Measurements from ENCODE around the gene NOPCHAP1.

The NOPCHAP1 gene

DNA sequence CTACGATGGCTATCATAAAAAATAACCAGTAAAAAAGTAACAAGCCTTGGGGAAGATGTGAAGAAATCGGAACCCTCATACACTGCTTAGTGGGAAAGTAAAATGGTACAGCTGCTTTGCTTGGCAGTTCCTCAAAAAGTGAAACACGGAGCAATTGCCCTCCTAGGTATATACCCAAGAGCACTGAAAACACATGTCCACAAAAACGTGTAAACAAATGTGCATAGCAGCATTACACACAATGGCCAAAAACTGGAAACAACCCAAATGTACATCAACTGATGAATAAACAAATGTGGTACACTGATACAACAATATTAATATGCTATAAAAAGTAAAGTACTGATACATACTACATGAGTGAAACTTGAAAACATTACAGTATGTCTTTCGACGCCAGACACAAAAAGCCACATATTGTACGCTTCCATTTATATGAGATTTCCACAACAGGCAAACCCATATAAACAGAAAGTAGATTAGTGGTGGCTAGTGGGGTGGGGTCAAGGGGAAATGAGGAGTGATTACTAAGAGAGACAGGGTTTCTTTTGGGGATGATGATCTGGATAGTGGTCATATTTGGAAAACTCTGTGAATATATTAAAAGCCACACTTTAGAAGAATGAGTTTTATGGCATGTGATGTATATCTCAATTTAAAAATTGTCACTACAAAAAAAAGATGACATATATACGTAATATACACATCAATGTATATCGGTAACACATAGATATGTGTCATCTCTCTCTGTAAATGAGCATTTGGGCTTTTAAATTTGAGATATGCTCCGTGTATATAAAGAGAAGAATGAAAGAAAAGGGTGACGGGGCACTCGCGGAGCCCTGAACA is 29.0 kb upstream of the NOPCHAP1 start:
- Histone ChIP-seq H4K8ac (ENCODE audit: low read depth, low read length) (no peak overlapping the region), H3K9ac (ENCODE audit: low read depth, low read length, poor library complexity) (peak overlapping the region; percentile 81), H3K23ac (ENCODE audit: low read depth, low read length, poor library complexity) (no peak overlapping the region), H2BK5ac (ENCODE audit: low read length) (no peak overlapping the region), H3K27me3 (ENCODE audit: control insufficient read depth in 3 of 3, insufficient read depth in 3 of 3, low read depth in 1 of 3, low read length in 3 of 3) (peaks cover 0 to 73% (median 23%) of the 10 kb centered on the region in 3 experiments), H3K27ac (replicated peaks; ENCODE audit: low read length) (no peak overlapping the region), H2BK12ac (ENCODE audit: low read length) (no peak overlapping the region), H3K18ac (ENCODE audit: low read length) (no peak overlapping the region), H3K14ac (ENCODE audit: low read length) (no peak overlapping the region), H2BK120ac (ENCODE audit: low read depth, low read length) (no peak overlapping the region), H2AFZ (ENCODE audit: low read length) (peak overlapping the region; percentile 100), H3K79me1 (ENCODE audit: low read depth, low read length) (no peaks in the 10 kb centered on the region), H2BK15ac (ENCODE audit: low read length) (no peak overlapping the region), H3K4me3 (ENCODE audit: low read length in 2 of 2) (peak overlapping the region; percentile 60 to 91), H2AK5ac (ENCODE audit: low read depth, low read length) (no peak overlapping the region), H3K9me3 (replicated peaks in 1 of 2; ENCODE audit: control insufficient read depth in 2 of 2, insufficient read depth in 1 of 2, low read depth in 1 of 2, low read length in 2 of 2) (no peaks in the 10 kb centered on the region), H3K4me2 (ENCODE audit: insufficient read depth, low read length, poor library complexity, severe bottlenecking) (peak overlapping the region; percentile 87), H3K4ac (ENCODE audit: low read length) (no peak overlapping the region), H3K36me3 (replicated peaks in 1 of 2; ENCODE audit: control insufficient read depth in 2 of 2, insufficient read depth in 2 of 2, low read length in 2 of 2) (no peaks in the 10 kb centered on the region), H3K4me1 (ENCODE audit: control insufficient read depth in 2 of 2, insufficient read depth in 1 of 2, low read depth in 1 of 2, low read length in 2 of 2) (peaks cover 0 to 2% of the 10 kb centered on the region in 2 donors), H4K91ac (ENCODE audit: low read depth, low read length, poor library complexity) (no peak overlapping the region)
- no peak for DNase-seq (ENCODE audit: low spot score)
- WGBS, 2 donors (ENCODE audit: extremely low coverage in 2 of 2, insufficient read length in 2 of 2, insufficient replicate concordance in 1 of 2), result no CpG with 5 or more reads among the region's 13 CpGs

DNA sequence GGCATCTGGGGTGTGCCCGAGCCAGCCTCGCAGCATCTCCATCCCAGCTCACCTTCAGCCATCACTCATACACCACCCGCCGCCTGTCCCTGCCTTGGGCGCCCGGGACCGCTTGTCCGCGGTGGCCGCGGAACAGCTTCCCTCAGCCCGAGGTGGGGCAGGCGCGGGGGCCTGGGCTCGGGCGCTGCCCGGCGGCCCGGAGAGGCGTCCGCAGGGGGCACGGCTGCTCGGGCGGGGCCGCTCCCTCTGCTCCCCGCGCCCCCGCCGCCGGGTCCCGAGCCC is 28.5 kb upstream of the NOPCHAP1 start:
- H3K27me3 ChIP-seq (ENCODE audit: control insufficient read depth in 3 of 3, insufficient read depth in 3 of 3, low read depth in 1 of 3, low read length in 3 of 3), result peaks cover 0 to 68% (median 23%) of the 10 kb centered on the region in 3 experiments
- no peak for DNase-seq (ENCODE audit: low spot score)
- no peaks in the 10 kb centered on the region for H3K79me1 ChIP-seq (ENCODE audit: low read depth, low read length)
- no peak overlapping the region for H3K23ac ChIP-seq (ENCODE audit: low read depth, low read length, poor library complexity)
- no peak overlapping the region for H3K4ac ChIP-seq (ENCODE audit: low read length)
- H2BK15ac ChIP-seq (ENCODE audit: low read length), result peak overlapping the region; percentile 58
- WGBS, 2 donors (ENCODE audit: extremely low coverage in 2 of 2, insufficient read length in 2 of 2, insufficient replicate concordance in 1 of 2), result no CpG with 5 or more reads among the region's 31 CpGs
- no peak overlapping the region for H3K27ac ChIP-seq (replicated peaks; ENCODE audit: low read length)
- no peak overlapping the region for H3K14ac ChIP-seq (ENCODE audit: low read length)
- H2BK12ac ChIP-seq (ENCODE audit: low read length), result no peak overlapping the region
- no peak overlapping the region for H4K91ac ChIP-seq (ENCODE audit: low read depth, low read length, poor library complexity)
- H2AK5ac ChIP-seq (ENCODE audit: low read depth, low read length), result no peak overlapping the region
- H2BK120ac ChIP-seq (ENCODE audit: low read depth, low read length), result no peak overlapping the region
- H3K4me2 ChIP-seq (ENCODE audit: insufficient read depth, low read length, poor library complexity, severe bottlenecking), result peak overlapping the region; percentile 87
- no peak overlapping the region for H4K8ac ChIP-seq (ENCODE audit: low read depth, low read length)
- H3K9ac ChIP-seq (ENCODE audit: low read depth, low read length, poor library complexity), result peak overlapping the region; percentile 81
- peak overlapping the region; percentile 100 for H2AFZ ChIP-seq (ENCODE audit: low read length)
- peaks cover 0 to 2% of the 10 kb centered on the region in 2 donors for H3K4me1 ChIP-seq (ENCODE audit: control insufficient read depth in 2 of 2, insufficient read depth in 1 of 2, low read depth in 1 of 2, low read length in 2 of 2)
- H3K36me3 ChIP-seq (replicated peaks in 1 of 2; ENCODE audit: control insufficient read depth in 2 of 2, insufficient read depth in 2 of 2, low read length in 2 of 2), result no peaks in the 10 kb centered on the region
- H3K9me3 ChIP-seq (replicated peaks in 1 of 2; ENCODE audit: control insufficient read depth in 2 of 2, insufficient read depth in 1 of 2, low read depth in 1 of 2, low read length in 2 of 2), result no peaks in the 10 kb centered on the region
- peak overlapping the region; percentile 60 to 91 for H3K4me3 ChIP-seq (ENCODE audit: low read length in 2 of 2)
- H2BK5ac ChIP-seq (ENCODE audit: low read length), result no peak overlapping the region
- H3K18ac ChIP-seq (ENCODE audit: low read length), result peak overlapping the region; percentile 48

GRCh38 chr12:104958001-104958804 is 27.9 kb upstream of the NOPCHAP1 start, which contains the start of gene SLC41A2:
Gene SLC41A2, minus strand, starts transcription at chr12:104958290. Its CDS starts 29,763 bp downstream, at chr12:104928527.
- peak within 1 kb of the TSS; percentile 87 for H3K4me2 ChIP-seq (ENCODE audit: insufficient read depth, low read length, poor library complexity, severe bottlenecking)
- H3K36me3 ChIP-seq (replicated peaks in 1 of 2; ENCODE audit: control insufficient read depth in 2 of 2, insufficient read depth in 2 of 2, low read length in 2 of 2), result no peaks in the 10 kb centered on the region
- H3K23ac ChIP-seq (ENCODE audit: low read depth, low read length, poor library complexity), result peak within 1 kb of the TSS; percentile 89
- no peak within 1 kb of the TSS for H3K27ac ChIP-seq (replicated peaks; ENCODE audit: low read length)
- H3K9ac ChIP-seq (ENCODE audit: low read depth, low read length, poor library complexity), result peak within 1 kb of the TSS; percentile 81
- DNase-seq (ENCODE audit: low spot score), result peak; percentile 77
- peak within 1 kb of the TSS; percentile 95 for H2BK12ac ChIP-seq (ENCODE audit: low read length)
- H3K14ac ChIP-seq (ENCODE audit: low read length), result peak within 1 kb of the TSS; percentile 89
- no peak within 1 kb of the TSS for H2BK120ac ChIP-seq (ENCODE audit: low read depth, low read length)
- H2AK5ac ChIP-seq (ENCODE audit: low read depth, low read length), result no peak within 1 kb of the TSS
- peak within 1 kb of the TSS; percentile 100 for H2AFZ ChIP-seq (ENCODE audit: low read length)
- H2BK5ac ChIP-seq (ENCODE audit: low read length), result no peak within 1 kb of the TSS
- H3K4ac ChIP-seq (ENCODE audit: low read length), result no peak within 1 kb of the TSS
- H3K9me3 ChIP-seq (replicated peaks in 1 of 2; ENCODE audit: control insufficient read depth in 2 of 2, insufficient read depth in 1 of 2, low read depth in 1 of 2, low read length in 2 of 2), result no peaks in the 10 kb centered on the region
- H3K27me3 ChIP-seq (ENCODE audit: control insufficient read depth in 3 of 3, insufficient read depth in 3 of 3, low read depth in 1 of 3, low read length in 3 of 3), result peaks cover 0 to 63% (median 23%) of the 10 kb centered on the region in 3 experiments
- H4K91ac ChIP-seq (ENCODE audit: low read depth, low read length, poor library complexity), result no peak within 1 kb of the TSS
- no CpG with 5 or more reads among the region's 83 CpGs for WGBS, 2 donors (ENCODE audit: extremely low coverage in 2 of 2, insufficient read length in 2 of 2, insufficient replicate concordance in 1 of 2)
- peaks cover 0 to 2% of the 10 kb centered on the region in 2 donors for H3K4me1 ChIP-seq (ENCODE audit: control insufficient read depth in 2 of 2, insufficient read depth in 1 of 2, low read depth in 1 of 2, low read length in 2 of 2)
- H3K79me1 ChIP-seq (ENCODE audit: low read depth, low read length), result no peaks in the 10 kb centered on the region
- peak within 1 kb of the TSS; percentile 93 for H3K18ac ChIP-seq (ENCODE audit: low read length)
- no peak within 1 kb of the TSS for H4K8ac ChIP-seq (ENCODE audit: low read depth, low read length)
- H2BK15ac ChIP-seq (ENCODE audit: low read length), result peak within 1 kb of the TSS; percentile 58
- peak within 1 kb of the TSS; percentile 60 to 91 for H3K4me3 ChIP-seq (ENCODE audit: low read length in 2 of 2)

All from neuronal stem cell (in vitro differentiated cells).